HUES6 (cell line): ENCODE measurements around the gene ODF2.
"Not testable (repeated sequence)": the region's sequence is repeated elsewhere in the genome, so short reads cannot be mapped to it uniquely, and the experiment has no call there.

ENCODE experiments used
- H3K27ac ChIP-seq: 2 replicates; pipeline ENCODE4 v1.7.0; 2013; ENCODE audit warnings: low read depth, mild to moderate bottlenecking, low read length, inconsistent platforms
- H3K27me3 ChIP-seq: 2 replicates; pipeline ENCODE4 v1.6.1; 2013; ENCODE audit warnings: low read length; ENCODE audit not compliant: control insufficient read depth, insufficient read depth
- H3K36me3 ChIP-seq: 2 replicates; pipeline ENCODE4 v1.6.1; 2013; ENCODE audit warnings: low read length; ENCODE audit not compliant: control insufficient read depth, insufficient read depth
- H3K4me1 ChIP-seq: 2 replicates; pipeline ENCODE4 v1.6.1; 2013; ENCODE audit warnings: low read length; ENCODE audit not compliant: control insufficient read depth, insufficient read depth
- H3K4me3 ChIP-seq: 2 replicates; pipeline ENCODE4 v1.5.1; 2013; ENCODE audit warnings: low read depth, low read length
- H3K9ac ChIP-seq: one replicate; pipeline ENCODE4 v1.6.1; 2013; ENCODE audit warnings: mild to moderate bottlenecking, low read length
- H3K9me3 ChIP-seq: 2 replicates; pipeline ENCODE4 v1.6.1; 2013; ENCODE audit warnings: low read depth, low read length; ENCODE audit not compliant: control insufficient read depth, insufficient read depth

ODF2 gene

GRCh38 chr9:128428644-128429512 lies 26.9 kb upstream of the ODF2 start:
- Histone ChIP-seq H3K9me3 (no peaks in the 10 kb centered on the region), H3K27me3 (no peaks in the 10 kb centered on the region), H3K27ac (no peak overlapping the region), H3K4me1 (peaks cover 10% of the 10 kb centered on the region; the same call in 1 of the 2 replicates), H3K4me3 (no peak overlapping the region), H3K36me3 (no peaks in the 10 kb centered on the region), H3K9ac (no peak overlapping the region)

- Histone ChIP-seq H3K27me3 (no peaks in the 10 kb centered on the region), H3K4me3 (no peak overlapping the region), H3K27ac (no peak overlapping the region), H3K9ac (no peak overlapping the region), H3K9me3 (no peaks in the 10 kb centered on the region), H3K36me3 (no peaks in the 10 kb centered on the region), H3K4me1 (peaks cover 10% of the 10 kb centered on the region; the same call in 1 of the 2 replicates)
These were observed 26.2 kb upstream of the ODF2 start for GRCh38 chr9:128429513-128430086.

GRCh38 chr9:128431207-128431606 lies 24.6 kb upstream of the ODF2 start:
- H3K4me1 ChIP-seq = peaks cover 10% of the 10 kb centered on the region; the same call in 1 of the 2 replicates
- H3K4me3 ChIP-seq = no peak overlapping the region
- no peaks in the 10 kb centered on the region for H3K9me3 ChIP-seq
- H3K9ac ChIP-seq = no peak overlapping the region
- H3K27me3 ChIP-seq = no peaks in the 10 kb centered on the region
- no peak overlapping the region for H3K27ac ChIP-seq
- H3K36me3 ChIP-seq = no peaks in the 10 kb centered on the region

- Histone ChIP-seq H3K27me3 (no peaks in the 10 kb centered on the region), H3K36me3 (no peaks in the 10 kb centered on the region), H3K27ac (no peak overlapping the region), H3K4me1 (peaks cover 5% of the 10 kb centered on the region; the same call in 1 of the 2 replicates), H3K4me3 (no peak overlapping the region), H3K9me3 (no peaks in the 10 kb centered on the region), H3K9ac (no peak overlapping the region)
These were observed 21.5 kb upstream of the ODF2 start for GRCh38 chr9:128434340-128434739.

- Histone ChIP-seq H3K4me3 (no peak overlapping the region), H3K9me3 (no peaks in the 10 kb centered on the region), H3K9ac (no peak overlapping the region), H3K36me3 (no peaks in the 10 kb centered on the region), H3K27me3 (no peaks in the 10 kb centered on the region), H3K4me1 (peaks cover 5% of the 10 kb centered on the region; the same call in 1 of the 2 replicates), H3K27ac (no peak overlapping the region)
These were observed 20.2 kb upstream of the ODF2 start for GRCh38 chr9:128435611-128436010.

GRCh38 chr9:128438343-128439109 lies 17.3 kb upstream of the ODF2 start:
- Histone ChIP-seq H3K27me3 (no peaks in the 10 kb centered on the region), H3K4me3 (no peak overlapping the region), H3K9me3 (no peaks in the 10 kb centered on the region), H3K4me1 (peaks cover 5% of the 10 kb centered on the region; the same call in 1 of the 2 replicates), H3K9ac (no peak overlapping the region), H3K27ac (no peak overlapping the region), H3K36me3 (no peaks in the 10 kb centered on the region)

- Histone ChIP-seq H3K4me1 (peaks cover 5% of the 10 kb centered on the region; the same call in 1 of the 2 replicates), H3K9ac (no peak overlapping the region), H3K9me3 (no peaks in the 10 kb centered on the region), H3K4me3 (no peak overlapping the region), H3K36me3 (no peaks in the 10 kb centered on the region), H3K27ac (no peak overlapping the region), H3K27me3 (no peaks in the 10 kb centered on the region)
These were observed 16.5 kb upstream of the ODF2 start for GRCh38 chr9:128439273-128439672.

- no peaks in the 10 kb centered on the region for H3K36me3 ChIP-seq
- H3K4me1 ChIP-seq = peaks cover 5% of the 10 kb centered on the region; the same call in 1 of the 2 replicates
- peaks cover 7% of the 10 kb centered on the region; the same call in 1 of the 2 replicates for H3K27me3 ChIP-seq
- no peak overlapping the region for H3K27ac ChIP-seq
- no peaks in the 10 kb centered on the region for H3K9me3 ChIP-seq
- H3K9ac ChIP-seq = no peak overlapping the region
- H3K4me3 ChIP-seq = no peak overlapping the region
These were observed 13.7 kb upstream of the ODF2 start for GRCh38 chr9:128442150-128442549.

- H3K27ac ChIP-seq, H3K4me1 ChIP-seq, H3K4me3 ChIP-seq, H3K9me3 ChIP-seq, H3K9ac ChIP-seq, H3K36me3 ChIP-seq: not testable (repeated sequence)
- H3K27me3 ChIP-seq = peaks cover 19% of the 10 kb centered on the region
These were observed 9.3 kb upstream of the ODF2 start for GRCh38 chr9:128446505-128446904.

- H3K27ac ChIP-seq = no peak overlapping the region
- no peak overlapping the region for H3K4me3 ChIP-seq
- H3K27me3 ChIP-seq = peaks cover 28% of the 10 kb centered on the region
- H3K4me1 ChIP-seq = no peaks in the 10 kb centered on the region
- no peaks in the 10 kb centered on the region for H3K36me3 ChIP-seq
- no peak overlapping the region for H3K9ac ChIP-seq
- H3K9me3 ChIP-seq = no peaks in the 10 kb centered on the region; the same call in 1 of the 2 replicates
These were observed 7.1 kb upstream of the ODF2 start for GRCh38 chr9:128448746-128449145.
